Mesothelial cell of epicardium (in vitro differentiated cells): ENCODE results near the gene SIDT1. TPM values are rescaled to one million over a fixed set of nuclear protein-coding genes. Genes with fewer than 3 reads are reported as not detected.
A peak's percentile ranks its signal among the peaks of the same experiment; 100 is the strongest.

Source experiments
- DNase-seq, 2 experiments: peaks; one replicate each; pipeline ENCODE4 v3.0.0; 2021; ENCODE audit warnings: low spot score in 2 of 2; ENCODE audit not compliant: unreplicated experiment in 2 of 2
- H3K27ac Mint-ChIP-seq: 2 replicates; pipeline ENCODE4 v1.8.0; 2021; ENCODE audit warnings: mixed read lengths
- H3K27me3 Mint-ChIP-seq: 2 replicates; pipeline ENCODE4 v1.8.0; 2021; ENCODE audit warnings: low read depth, mixed read lengths
- H3K36me3 Mint-ChIP-seq: 2 replicates; pipeline ENCODE4 v1.8.0; 2021; ENCODE audit warnings: mixed read lengths
- H3K4me1 Mint-ChIP-seq: 2 replicates; pipeline ENCODE4 v1.8.0; 2021; ENCODE audit warnings: mixed read lengths
- H3K4me3 Mint-ChIP-seq: 2 replicates; pipeline ENCODE4 v1.8.0; 2021; ENCODE audit warnings: mild to moderate bottlenecking, moderate library complexity, mixed read lengths
- H3K9me3 Mint-ChIP-seq: 2 replicates; pipeline ENCODE4 v1.8.0; 2021; ENCODE audit warnings: mixed read lengths
- total RNA-seq: library from RNA; stranded (reverse); gene quantifications from 3 replicates; pipeline ENCODE4 v1.2.1, GENCODE V29; 2021
- TF ChIP-seq, protein P1 (sequence below): fragments of 200-600 bp; sonication (generic); IDR thresholded peaks from one replicate; pipeline ENCODE4 v1.5.0; 2021; ENCODE audit warnings: antibody characterized with exemption; ENCODE audit not compliant: unreplicated experiment

SIDT1 gene
- total RNA-seq, 1 donor from 2014 or later: not detected

GRCh38 chr3:113499081-113499480 lies 33.3 kb upstream of the SIDT1 start:
- H3K9me3 Mint-ChIP-seq: no peaks in the 10 kb centered on the region
- peak overlapping the region; percentile 63 for H3K27ac Mint-ChIP-seq
- TF ChIP-seq, protein P1, sequence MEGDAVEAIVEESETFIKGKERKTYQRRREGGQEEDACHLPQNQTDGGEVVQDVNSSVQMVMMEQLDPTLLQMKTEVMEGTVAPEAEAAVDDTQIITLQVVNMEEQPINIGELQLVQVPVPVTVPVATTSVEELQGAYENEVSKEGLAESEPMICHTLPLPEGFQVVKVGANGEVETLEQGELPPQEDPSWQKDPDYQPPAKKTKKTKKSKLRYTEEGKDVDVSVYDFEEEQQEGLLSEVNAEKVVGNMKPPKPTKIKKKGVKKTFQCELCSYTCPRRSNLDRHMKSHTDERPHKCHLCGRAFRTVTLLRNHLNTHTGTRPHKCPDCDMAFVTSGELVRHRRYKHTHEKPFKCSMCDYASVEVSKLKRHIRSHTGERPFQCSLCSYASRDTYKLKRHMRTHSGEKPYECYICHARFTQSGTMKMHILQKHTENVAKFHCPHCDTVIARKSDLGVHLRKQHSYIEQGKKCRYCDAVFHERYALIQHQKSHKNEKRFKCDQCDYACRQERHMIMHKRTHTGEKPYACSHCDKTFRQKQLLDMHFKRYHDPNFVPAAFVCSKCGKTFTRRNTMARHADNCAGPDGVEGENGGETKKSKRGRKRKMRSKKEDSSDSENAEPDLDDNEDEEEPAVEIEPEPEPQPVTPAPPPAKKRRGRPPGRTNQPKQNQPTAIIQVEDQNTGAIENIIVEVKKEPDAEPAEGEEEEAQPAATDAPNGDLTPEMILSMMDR: no peak
- H3K36me3 Mint-ChIP-seq: peaks cover 6% of the 10 kb centered on the region
- no peak overlapping the region for H3K4me3 Mint-ChIP-seq
- H3K27me3 Mint-ChIP-seq: no peaks in the 10 kb centered on the region
- H3K4me1 Mint-ChIP-seq: peaks cover 12% of the 10 kb centered on the region
- no peak for DNase-seq

- TF ChIP-seq, protein P1: no peak
- H3K27me3 Mint-ChIP-seq: no peaks in the 10 kb centered on the region
- H3K27ac Mint-ChIP-seq: no peak overlapping the region
- H3K4me3 Mint-ChIP-seq: no peak overlapping the region
- H3K9me3 Mint-ChIP-seq: no peaks in the 10 kb centered on the region
- peaks cover 10% of the 10 kb centered on the region for H3K36me3 Mint-ChIP-seq
- DNase-seq: no peak
- peaks cover 12% of the 10 kb centered on the region for H3K4me1 Mint-ChIP-seq
Observed at GRCh38 chr3:113501597-113501996, 30.8 kb upstream of the SIDT1 start.

DNA sequence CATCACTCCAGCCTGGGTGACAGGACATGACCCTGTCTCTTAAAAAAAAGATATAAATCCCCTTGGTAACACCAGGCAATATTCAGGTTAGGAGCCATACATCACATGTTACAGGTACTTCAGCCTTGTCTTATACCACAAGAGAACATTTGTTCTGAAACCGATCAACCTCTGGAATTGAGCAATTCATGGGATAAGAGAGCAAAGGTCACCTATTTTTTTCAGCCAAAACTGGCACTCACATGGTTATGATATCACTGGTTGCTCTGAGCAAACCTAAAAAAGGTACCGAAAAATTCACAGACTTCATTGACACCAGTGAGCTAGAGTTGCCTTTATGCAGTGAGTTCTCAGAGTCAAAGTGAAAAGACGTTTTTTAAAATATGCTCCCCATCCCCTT lies 26.5 kb upstream of the SIDT1 start:
- peaks cover 16% of the 10 kb centered on the region for H3K9me3 Mint-ChIP-seq
- H3K4me3 Mint-ChIP-seq: no peak overlapping the region
- no peak for DNase-seq

GRCh38 chr3:113507501-113508067 lies 24.8 kb upstream of the SIDT1 start:
- Mint-ChIP-seq H3K9me3 (peaks cover 17% of the 10 kb centered on the region), H3K4me1 (no peaks in the 10 kb centered on the region), H3K27ac (no peak overlapping the region), H3K4me3 (no peak overlapping the region), H3K27me3 (no peaks in the 10 kb centered on the region), H3K36me3 (peaks cover 22% of the 10 kb centered on the region)
- no peak for DNase-seq
- TF ChIP-seq, protein P1: no peak

More for the DNA sequence above, 26.5 kb upstream of the SIDT1 start:
- Mint-ChIP-seq H3K4me1 (no peaks in the 10 kb centered on the region), H3K36me3 (peaks cover 19% of the 10 kb centered on the region), H3K27ac (no peak overlapping the region), H3K27me3 (no peaks in the 10 kb centered on the region)
- TF ChIP-seq, protein P1: no peak

DNA sequence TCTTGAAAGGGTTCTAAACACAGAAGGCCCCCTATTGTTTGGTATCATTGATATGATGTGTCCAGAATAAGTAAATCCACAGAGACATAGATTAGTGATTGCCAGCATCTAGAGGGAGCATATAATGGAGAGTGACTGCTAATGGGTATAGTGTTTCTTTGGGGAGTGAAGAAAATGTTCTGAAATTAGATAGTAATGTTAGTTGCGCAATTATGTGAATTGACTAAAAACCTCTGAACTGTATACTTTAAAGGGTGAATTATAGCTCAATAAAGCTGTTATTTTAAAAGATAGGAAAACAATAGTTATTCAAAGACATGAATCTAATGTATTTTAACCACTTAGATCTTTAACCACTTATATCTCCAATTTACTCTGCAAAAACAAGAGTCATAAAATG lies 23.4 kb upstream of the SIDT1 start:
- Mint-ChIP-seq H3K4me1 (no peaks in the 10 kb centered on the region), H3K27ac (no peak overlapping the region), H3K27me3 (no peaks in the 10 kb centered on the region), H3K36me3 (peaks cover 22% of the 10 kb centered on the region), H3K9me3 (peaks cover 17% of the 10 kb centered on the region), H3K4me3 (no peak overlapping the region)
- TF ChIP-seq, protein P1: no peak
- DNase-seq: no peak
